GM18520 (cell line): Measurements from ENCODE around the gene TSN.

Experiments
- ATAC-seq: cut with Tn5 transposase; IDR thresholded peaks from one replicate; pipeline ENCODE4 v1.9.1; 2021; ENCODE audit not compliant: unreplicated experiment

Gene TSN

DNA sequence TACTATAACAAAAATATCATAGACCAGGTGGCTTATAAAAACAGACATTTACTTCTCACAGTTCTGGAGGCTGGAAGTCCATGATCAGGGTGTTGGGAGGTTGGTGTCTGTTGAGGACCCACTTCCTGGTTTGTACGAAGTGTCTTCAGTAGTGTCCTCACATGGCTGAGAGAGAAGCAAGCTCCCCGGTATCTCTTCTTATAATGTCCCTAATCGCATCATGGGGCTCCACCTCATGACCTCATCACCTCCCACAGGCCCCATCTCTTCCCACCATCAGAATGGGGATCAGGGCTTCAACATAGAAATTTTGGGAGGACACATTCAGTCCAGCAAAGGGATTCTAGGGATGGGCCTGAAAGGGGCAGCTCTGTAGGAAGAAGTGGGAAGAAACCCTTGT, 14.0 kb upstream of the TSN start:
- ATAC-seq: no peak

DNA sequence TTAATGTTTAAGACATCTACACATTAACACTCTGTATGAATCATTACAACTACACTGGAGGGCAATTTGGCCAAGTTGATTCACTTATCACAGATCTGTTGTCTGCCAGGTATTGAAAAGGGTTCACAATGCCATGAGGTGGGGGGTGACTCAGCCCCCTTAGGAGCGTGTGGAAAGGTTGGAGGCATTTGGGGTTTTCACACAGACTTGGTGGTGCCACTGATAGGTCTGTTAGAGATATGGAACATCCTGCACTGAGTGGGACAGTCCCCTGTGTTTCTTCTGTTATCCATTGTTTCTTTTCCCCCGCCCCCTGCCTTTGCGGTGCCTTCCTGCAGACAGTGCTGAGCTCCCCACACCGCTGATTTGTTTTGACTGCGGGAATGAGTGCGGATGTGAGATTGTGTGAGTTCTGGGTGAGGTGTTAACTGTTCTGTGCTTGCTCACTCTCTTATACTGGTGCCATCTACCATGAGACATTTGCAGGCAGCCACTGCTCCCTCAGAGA, 9.3 kb upstream of the TSN start:
- ATAC-seq: no peak

DNA sequence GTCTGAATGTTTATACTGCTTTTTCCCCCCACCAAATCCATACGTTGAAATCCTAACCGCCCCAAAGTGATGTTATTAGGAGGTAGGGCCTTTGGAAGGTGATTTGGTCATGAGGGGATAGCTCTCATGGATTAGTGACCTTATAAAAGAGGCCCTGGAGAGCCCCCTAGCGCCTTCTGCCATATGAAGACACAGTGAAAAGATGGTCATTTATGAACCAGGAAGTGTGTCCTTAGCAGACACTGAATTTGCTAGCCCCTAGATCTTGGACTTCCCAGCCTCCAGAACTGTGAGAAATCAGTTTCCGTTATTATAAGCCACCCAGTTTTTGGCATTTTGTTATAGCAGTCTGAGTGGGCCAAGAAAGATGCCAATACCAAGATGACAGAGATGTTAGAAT, 7.2 kb upstream of the TSN start:
- no peak for ATAC-seq

DNA sequence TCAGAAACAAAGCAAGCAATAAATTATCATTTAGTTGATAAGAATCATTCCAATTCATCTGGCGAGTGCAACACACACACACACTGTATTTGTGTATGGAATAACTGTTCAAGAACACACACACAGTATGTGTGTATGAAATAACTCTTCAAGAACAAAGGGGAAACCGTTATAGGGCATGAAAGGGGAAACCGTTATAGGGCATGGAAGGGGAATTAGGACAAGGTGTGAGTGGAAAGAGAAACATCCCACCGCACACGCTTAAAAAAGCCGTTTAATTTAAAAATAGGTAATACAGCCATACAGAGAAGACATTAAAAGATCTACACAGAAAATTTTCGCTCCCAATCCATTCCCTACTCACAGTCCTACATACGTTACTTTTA, 607 bp upstream of the TSN start:
- no peak for ATAC-seq

DNA sequence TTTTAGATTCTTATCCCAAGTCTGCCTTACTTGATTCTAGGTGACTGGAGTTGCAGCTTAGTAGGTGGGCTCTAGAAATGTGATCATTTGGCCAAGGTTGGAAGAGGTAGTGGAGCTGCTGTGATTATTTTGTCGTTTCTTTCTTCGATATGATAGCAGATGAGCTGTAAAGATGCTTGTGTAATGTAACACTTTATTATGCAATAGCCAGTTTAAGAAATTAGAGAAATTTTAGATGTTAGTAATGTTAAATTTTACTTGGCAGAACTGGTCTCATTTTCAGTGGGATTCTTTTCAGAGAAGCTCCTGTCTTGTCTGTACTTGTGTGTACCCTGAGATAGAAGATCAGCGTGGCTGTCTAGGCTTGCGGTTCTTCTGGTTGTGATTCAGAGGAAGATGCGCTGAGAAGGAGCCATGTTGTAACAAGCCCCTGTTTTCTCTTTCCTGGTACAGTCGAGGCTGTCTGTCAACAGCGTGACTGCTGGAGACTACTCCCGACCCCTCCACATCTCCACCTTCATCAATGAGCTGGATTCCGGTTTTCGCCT, 9.3 kb downstream of the TSN start:
- ATAC-seq: no peak

DNA sequence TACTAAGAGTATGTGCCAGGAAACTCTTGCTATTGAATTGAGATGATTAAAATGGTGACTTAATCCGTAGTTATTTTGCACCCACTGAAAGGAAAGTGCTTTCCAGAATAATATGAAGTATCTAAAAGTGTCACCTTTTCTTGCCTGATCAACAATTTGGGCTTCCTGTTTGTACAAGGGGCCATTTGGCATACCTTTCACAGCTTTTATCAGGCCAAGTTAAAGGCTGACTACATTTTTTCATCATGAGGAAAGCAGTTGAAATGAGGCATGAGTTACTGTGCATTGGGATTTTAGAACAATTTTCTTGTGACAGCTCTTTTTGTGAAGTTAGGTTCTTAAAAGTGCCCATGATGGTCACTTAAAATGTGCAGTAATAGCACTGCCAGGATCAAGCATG, 11.2 kb downstream of the TSN start:
- no peak for ATAC-seq

DNA sequence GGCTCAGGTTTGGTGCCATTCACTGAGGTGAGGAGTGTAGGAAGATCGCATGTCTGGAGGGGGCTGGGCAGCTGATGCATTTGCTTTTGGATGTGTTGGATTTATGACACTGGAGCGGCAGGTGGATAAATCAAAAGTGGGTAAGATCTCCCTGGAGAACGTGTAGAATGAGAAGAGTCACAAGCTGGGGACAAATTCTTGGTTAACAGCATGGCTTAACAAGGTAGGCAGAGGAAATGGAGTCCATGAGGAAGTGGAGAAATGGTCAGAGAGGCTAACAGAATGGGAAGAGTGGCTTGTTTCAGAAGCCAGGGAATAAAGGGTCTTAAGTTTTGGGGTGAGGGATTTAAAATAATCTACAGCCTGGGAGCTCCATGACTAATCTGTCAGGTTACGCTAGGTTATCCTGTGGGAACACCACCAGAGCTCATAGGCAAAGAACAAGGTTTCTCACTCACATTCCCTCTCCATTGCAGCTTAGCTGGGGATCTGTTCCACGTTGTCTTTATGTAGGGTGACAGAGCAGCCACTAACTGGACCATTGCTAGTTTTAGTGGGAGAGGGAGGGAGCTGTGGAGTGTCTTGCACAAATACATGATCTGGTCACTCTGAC, 12.8 kb downstream of the TSN start:
- no peak for ATAC-seq

DNA sequence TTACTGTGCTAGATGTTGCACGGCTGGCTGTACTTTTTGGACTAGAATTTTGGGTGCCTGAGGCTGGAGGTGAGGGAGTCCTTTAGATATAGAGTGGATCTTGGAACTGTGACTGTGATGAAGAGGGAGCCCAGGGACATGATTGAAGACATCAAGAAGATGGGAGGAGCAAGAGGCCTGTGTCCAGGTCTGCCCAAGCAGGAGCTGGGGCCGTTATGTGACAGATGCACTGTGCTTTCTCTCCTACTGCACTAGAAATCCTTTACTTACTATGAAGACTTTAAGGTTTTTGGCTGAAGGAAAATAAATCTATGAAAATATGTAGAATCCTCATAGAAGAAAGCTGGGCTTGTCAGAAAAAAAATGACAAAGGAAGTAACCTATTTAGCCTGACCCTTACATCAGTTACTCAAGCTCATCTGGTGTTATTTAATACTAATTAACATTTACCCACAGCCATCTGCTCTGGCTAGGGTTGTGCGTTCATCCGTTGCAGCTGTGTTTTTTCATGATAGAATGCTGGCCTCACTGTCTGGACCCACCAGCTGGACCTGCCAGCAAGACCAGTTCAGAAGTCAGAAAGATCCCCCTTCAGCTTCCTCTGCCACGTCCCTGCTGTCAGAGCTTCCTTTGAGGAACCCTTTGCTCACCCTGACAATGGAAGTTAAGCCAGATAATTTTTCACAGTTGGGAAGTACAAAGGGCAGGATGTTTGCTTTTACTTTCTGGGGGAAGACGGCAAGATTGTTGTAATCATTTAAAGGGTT, 16.7 kb downstream of the TSN start:
- ATAC-seq: no peak

DNA sequence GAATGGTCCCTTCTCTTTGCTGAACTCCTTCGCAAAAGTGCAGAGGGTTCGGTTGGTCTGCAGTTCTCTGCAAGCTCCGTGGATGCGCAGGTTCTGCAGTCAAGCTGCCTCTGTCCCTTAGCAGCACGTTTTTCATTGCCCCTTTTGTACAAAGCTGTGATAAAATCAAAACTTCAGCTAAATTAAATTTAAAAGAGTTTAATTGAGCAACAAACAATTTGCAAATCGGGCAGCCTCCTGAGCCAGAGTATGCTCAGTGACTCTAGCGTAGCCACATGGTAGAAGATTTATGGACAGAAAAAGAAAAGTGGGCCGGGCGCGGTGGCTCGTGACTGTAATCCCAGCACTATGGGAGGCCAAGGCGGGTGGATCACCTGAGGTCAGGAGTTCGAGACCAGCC, 18.8 kb downstream of the TSN start:
- ATAC-seq: no peak

DNA sequence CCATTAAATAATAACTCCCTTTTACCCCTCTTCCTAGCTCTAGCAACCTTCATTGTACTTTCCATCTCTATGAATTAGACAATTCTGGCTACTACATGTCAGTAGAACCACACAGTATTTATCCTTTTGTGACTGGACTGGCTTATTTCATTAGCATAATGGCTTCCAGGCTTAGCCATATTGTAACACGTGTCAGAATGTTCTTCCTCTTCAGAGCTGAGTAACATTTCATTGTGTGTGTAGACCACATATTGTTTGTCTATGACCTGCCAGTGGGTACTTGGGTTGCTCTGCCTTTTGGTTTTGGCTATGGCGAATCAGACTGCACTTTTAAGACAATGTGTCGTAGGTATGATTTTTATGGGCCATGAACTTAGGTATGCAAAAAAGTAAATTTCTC, 20.9 kb downstream of the TSN start:
- no peak for ATAC-seq

DNA sequence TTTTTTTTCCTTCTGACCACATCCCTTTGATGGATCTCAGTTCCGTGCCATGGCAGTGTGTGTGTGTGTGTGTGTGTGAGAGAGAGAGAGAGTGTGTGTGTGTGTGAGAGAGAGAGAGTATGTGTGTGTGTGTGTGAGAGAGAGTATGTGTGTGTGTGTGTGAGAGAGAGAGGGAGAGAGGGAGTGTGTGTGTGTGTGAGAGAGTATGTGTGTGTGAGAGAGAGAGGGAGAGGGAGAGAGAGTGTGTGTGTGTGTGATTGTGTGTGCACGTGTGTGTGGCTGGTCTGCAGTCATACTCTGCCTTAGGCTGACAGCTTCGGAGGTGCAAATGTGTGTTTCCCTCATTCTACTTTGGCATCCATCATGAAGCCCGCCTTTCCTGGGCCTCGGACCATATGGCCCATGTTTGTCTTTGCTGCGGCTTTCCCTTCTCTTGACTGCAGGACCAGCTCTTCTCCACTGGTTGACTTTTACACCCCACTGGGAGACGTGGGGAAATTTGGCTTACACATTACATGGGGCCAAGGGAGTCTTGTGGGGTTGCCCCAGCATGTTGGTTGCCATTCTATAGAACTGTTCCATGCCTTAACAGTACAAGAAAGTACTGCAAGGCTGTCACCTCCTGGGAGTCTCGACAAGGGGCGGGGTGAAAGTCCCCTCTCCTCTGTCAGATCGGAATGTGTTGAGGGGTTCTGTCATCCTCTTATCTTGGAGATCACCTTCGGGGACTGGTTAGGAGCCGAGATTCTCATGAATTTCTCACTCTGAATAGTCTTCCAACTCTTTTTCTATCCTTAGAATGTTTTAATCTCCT, 21.6 kb downstream of the TSN start:
- no peak for ATAC-seq

DNA sequence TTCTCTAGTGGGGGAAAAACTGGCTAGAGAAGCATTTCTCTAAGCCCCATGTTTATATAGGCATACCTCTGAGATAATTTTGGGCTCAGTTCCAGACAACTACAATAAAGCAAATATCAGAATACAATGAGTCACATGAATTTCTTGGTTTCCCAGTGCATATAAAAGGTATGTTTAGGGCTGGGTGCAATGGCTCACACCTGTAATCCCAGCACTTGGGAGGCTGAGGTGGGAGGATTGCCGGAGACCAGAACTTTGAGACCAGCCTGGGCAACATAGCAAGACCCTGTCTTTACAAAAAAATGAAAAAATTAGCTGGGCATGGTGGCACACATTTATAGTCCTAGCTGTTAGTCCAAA, 22.2 kb downstream of the TSN start:
- ATAC-seq: no peak

DNA sequence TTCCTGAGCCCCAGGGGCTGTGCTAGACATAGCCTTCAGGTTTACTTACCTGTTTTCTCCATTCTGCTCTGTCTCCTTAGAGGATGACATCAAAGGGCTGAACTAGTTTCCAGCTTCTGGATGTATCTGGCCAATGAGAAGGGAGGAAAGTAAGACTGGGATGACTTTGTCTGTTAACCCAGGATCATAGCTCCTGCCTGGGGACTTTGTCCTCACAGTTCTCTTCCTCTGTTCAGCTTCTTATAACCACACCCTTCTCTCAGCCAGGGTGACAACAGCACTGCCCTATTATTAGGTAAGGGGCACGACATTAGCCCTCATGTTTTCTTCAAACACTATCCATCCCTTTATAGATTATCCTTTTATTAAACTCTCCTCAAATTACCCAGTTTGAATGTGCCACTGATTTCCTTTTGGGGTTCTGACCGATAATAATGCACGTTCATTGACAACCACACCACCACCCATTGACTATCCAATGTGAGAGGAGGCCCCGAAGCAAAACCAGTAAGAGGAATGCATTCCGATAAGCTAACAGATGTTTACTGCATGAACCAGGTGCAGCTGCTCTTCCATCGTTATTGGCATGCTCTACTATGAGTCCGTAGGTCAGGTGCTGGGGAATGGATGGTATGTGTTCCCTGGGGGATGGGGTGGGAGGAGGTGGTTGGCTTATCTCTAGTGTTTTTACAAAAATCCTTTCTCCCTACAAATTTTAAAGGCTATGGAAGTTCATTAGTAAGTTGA, 23.5 kb downstream of the TSN start:
- no peak for ATAC-seq

DNA sequence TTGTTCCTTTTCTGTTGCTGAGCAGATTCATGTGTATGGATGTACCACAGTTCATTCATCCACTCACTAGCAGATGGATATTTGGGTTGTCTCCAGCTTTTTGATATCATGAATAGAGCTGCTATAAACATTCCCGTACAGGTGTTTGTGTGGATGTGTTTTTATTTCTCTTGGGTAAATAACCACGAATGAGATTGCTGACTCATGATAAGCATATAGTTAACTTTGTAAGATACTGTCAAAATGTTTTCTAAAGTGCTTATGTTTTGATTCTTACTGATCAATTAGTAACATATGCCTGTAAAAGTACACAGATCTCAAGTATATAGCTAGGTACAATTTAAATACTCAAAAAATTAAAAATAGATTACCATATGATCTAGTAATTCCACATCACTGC, 27.7 kb downstream of the TSN start:
- ATAC-seq: no peak

DNA sequence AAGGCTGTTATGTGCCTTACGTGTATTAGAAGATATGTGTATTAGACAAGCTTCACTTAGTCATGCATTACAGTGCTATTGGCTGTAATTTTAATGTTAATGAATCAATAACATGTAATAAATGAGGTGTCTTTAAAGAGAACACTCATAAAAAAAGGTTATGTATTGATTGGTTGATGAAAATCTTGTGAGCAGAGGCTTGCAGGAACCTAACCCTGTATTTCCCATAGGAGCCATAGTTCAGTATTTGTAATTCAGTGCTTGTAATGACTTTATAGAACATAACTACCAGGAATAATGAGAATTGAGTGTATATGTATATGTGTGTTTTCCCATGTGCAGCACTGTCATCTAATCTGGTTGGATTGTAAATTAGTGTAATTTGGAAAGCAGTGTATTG, 33.2 kb downstream of the TSN start:
- ATAC-seq: no peak

DNA sequence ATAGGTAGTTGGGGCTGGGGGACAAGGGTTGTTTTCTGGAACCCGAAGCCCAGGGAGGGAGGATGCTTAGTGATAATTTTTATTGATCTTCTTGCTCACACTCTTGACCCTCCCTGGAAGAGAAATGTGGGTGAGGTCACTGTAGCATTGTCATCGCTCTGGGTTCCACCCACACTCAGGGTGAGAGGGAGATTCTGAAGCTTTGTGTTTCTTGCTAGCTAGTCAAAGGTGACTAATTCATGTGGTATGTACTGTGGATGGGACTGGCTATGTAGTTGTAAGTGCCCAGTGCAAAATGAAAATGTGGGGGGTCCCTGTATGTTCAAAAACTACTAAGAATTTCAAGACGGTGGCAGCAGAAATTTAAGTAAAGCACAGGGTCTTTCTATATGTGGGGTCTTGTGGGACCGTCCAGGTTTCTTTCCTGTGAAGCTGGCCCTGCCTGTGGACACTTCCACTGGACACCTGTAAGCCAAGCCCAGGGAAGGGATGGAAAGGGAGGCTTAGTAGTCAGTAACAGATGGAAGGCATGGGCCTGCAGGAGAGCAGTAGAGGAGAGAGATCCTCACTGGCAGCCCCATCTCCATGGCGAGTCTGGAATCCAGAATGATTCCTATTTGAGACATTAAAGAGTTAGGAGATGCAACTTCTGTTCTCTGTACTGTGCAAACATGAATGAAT, 35.0 kb downstream of the TSN start:
- no peak for ATAC-seq

DNA sequence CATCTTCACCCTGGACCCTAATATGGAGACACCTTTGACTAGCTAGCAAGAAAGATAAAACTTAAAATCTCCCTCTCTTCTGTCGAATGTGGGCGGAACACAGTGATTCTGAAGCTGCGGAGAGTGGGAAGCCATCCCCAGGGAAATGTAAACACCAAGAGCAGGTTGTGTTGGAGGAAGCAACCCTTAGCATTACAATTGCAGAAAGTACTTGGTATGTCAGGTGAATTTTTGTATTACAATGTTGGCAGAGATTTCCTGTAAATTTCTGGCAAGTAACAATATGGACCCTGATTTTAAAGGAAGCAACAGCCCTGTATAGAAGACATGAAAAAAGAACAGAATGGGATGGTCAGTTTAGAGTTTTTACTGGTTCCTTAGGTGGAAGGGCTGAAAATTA, 35.8 kb downstream of the TSN start:
- ATAC-seq: no peak

DNA sequence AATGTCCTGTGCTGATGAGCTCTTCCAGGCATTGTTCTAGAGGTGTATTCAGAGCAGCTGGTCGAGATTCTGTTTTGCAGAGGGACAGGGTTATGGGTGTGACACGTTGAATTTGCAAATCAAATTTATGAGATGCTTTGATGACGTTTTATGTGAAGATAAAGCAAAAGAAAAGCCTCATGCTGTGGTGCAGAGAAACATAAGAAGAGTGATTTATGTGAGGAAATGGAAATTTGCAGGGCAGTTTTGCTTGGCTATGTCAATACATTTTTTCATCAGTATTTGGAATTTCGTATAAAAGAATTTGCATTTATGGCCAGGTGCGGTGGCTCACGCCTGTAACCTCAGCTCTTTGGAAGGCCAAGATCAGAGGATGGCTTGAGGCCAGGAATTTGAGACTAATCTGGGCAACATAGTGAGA, 36.4 kb downstream of the TSN start:
- no peak for ATAC-seq

DNA sequence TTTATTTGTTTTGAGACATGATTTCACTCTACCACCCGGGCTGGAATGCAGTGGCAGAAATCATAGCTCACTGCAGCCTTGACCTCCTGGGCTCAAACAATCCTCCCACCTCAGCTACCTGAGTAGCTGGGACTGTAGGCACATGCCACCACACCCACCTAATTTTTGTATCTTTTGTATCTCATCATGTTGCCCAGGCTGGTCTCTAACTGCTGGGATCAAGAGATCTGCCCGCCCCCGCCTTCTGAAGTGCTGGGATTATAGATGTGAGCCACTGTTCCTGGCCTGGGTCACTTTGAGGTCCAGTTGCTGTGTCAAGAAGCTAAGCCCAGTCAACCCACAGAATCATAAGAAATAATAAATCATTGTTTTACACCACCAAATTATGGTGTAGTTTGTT, 38.4 kb downstream of the TSN start:
- no peak for ATAC-seq

DNA sequence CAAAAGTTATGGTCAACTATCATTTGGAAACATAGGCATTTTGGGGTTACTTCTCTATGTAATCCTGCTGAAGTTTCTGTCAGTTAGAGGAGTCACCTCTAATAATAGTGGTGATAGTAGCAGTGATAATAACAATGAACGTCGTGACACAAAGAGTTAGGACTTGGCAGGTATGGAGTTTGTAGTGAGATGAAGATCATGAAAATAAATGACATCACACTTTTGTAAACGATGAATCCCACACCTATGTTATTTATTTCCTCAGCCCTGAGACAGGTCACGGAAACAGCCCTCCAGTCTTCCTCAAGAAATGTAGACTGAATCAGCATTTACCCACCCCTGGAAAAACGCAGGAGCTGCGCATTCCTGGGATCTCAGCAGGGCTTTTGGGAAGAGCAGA, 38.8 kb downstream of the TSN start:
- ATAC-seq: no peak

DNA sequence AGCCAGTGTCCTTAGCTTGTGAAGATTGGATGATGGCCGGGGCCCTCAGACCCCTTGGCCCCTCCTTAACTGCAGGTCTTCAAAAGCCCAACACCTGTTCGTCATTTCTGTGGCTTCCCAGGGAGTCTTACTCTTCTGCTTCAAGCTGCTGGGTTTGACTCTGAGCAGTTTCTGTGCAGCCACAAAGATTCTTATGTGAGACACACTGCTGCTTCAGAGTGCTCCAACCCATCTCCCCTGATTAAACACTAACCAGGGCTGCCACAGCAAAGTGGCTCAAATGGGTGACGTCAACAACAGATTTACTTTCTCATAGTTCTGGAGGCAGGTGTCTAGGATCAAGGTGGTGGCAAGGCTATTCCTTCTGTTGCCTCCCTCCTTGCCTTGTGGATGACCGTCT, 40.8 kb downstream of the TSN start:
- no peak for ATAC-seq
